H9 (cell line): ENCODE results near the gene HELQ. TPM values are rescaled to one million over a fixed set of nuclear protein-coding genes. Genes with fewer than 3 reads are reported as not detected.

ENCODE experiments used
- DNase-seq: peaks from one replicate; pipeline ENCODE4 v3.0.0-alpha.2; 2017
- H2AFZ ChIP-seq: one replicate; pipeline ENCODE4 v1.6.1; 2013; ENCODE audit warnings: mild to moderate bottlenecking, low read length, control low read depth, moderate library complexity
- H2AK5ac ChIP-seq: 2 replicates; pipeline ENCODE4 v1.6.1; 2013; ENCODE audit warnings: low read length, control low read depth, mixed read lengths; ENCODE audit not compliant: insufficient read length
- H2BK120ac ChIP-seq: one replicate; pipeline ENCODE4 v1.6.1; 2013; ENCODE audit warnings: low read depth, mild to moderate bottlenecking, low read length, control low read depth, inconsistent platforms; ENCODE audit not compliant: poor library complexity, severe bottlenecking
- H2BK12ac ChIP-seq: 2 replicates; pipeline ENCODE4 v1.6.1; 2013; ENCODE audit warnings: low read length, control low read depth, mixed read lengths, low read depth; ENCODE audit not compliant: insufficient read length
- H2BK15ac ChIP-seq: 2 replicates; pipeline ENCODE4 v1.6.1; 2013; ENCODE audit warnings: low read depth, low read length, control low read depth
- H2BK20ac ChIP-seq: one replicate; pipeline ENCODE4 v1.6.1; 2013; ENCODE audit warnings: low read depth, mild to moderate bottlenecking, low read length, control low read depth, inconsistent platforms; ENCODE audit not compliant: poor library complexity, severe bottlenecking
- H2BK5ac ChIP-seq: 2 replicates; pipeline ENCODE4 v1.6.1; 2013; ENCODE audit warnings: low read length, control low read depth, mixed read lengths; ENCODE audit not compliant: insufficient read length
- H3K14ac ChIP-seq: 2 replicates; pipeline ENCODE4 v1.6.1; 2013; ENCODE audit warnings: low read length, control low read depth; ENCODE audit not compliant: insufficient read depth
- H3K18ac ChIP-seq: 2 replicates; pipeline ENCODE4 v1.6.1; 2013; ENCODE audit warnings: low read depth, mild to moderate bottlenecking, mixed read lengths, low read length, control low read depth; ENCODE audit not compliant: insufficient read length
- H3K23ac ChIP-seq: 2 replicates; pipeline ENCODE4 v1.6.1; 2013; ENCODE audit warnings: low read length, control low read depth, mixed read lengths, low read depth; ENCODE audit not compliant: insufficient read length
- H3K23me2 ChIP-seq: 2 replicates; pipeline ENCODE4 v1.6.1; 2013; ENCODE audit warnings: low read depth, mild to moderate bottlenecking, mixed read lengths, low read length, control low read depth; ENCODE audit not compliant: insufficient read length, poor library complexity, severe bottlenecking
- H3K27ac ChIP-seq: 2 replicates; pipeline ENCODE4 v1.5.1; 2013; ENCODE audit warnings: low read length, control low read depth, mixed read lengths, low read depth; ENCODE audit not compliant: insufficient read length
- H3K27me3 ChIP-seq: 2 replicates; pipeline ENCODE4 v1.6.1; 2013; ENCODE audit warnings: low read length, control low read depth, inconsistent platforms; ENCODE audit not compliant: insufficient read depth
- H3K4ac ChIP-seq: 2 replicates; pipeline ENCODE4 v1.6.1; 2013; ENCODE audit warnings: low read depth, mild to moderate bottlenecking, control low read depth, inconsistent platforms, low read length, moderate library complexity
- H3K4me1 ChIP-seq: 2 replicates; pipeline ENCODE4 v1.6.1; 2013; ENCODE audit warnings: low read length, control low read depth, inconsistent platforms; ENCODE audit not compliant: insufficient read depth
- H3K4me2 ChIP-seq: 2 replicates; pipeline ENCODE4 v1.6.1; 2013; ENCODE audit warnings: low read length, control low read depth, mixed read lengths; ENCODE audit not compliant: insufficient read length, insufficient read depth
- H3K56ac ChIP-seq: 2 replicates; pipeline ENCODE4 v1.6.1; 2013; ENCODE audit warnings: low read depth, mild to moderate bottlenecking, mixed read lengths, low read length, control low read depth; ENCODE audit not compliant: insufficient read length
- H3K79me1 ChIP-seq: 2 replicates; pipeline ENCODE4 v1.6.1; 2013; ENCODE audit warnings: low read depth, mild to moderate bottlenecking, moderate library complexity, low read length, control low read depth, inconsistent platforms; ENCODE audit not compliant: insufficient read depth, poor library complexity, severe bottlenecking
- H3K79me2 ChIP-seq: 2 replicates; pipeline ENCODE4 v1.6.1; 2013; ENCODE audit warnings: low read length, control low read depth, inconsistent platforms; ENCODE audit not compliant: insufficient read depth
- H3K9ac ChIP-seq: 2 replicates; pipeline ENCODE4 v1.6.1; 2013; ENCODE audit warnings: low read length, control low read depth, mixed read lengths; ENCODE audit not compliant: insufficient read length; ENCODE audit errors: extremely low read depth
- H3K9me3 ChIP-seq: one replicate; pipeline ENCODE4 v1.6.1; 2013; ENCODE audit warnings: low read depth, low read length, inconsistent platforms; ENCODE audit not compliant: control insufficient read depth
- H3T11ph ChIP-seq: one replicate; pipeline ENCODE4 v1.6.1; 2013; ENCODE audit warnings: mild to moderate bottlenecking, low read length, control low read depth, inconsistent platforms
- H4K20me1 ChIP-seq: one replicate; pipeline ENCODE4 v1.6.1; 2013; ENCODE audit not compliant: control insufficient read depth, insufficient read length, insufficient read depth
- H4K5ac ChIP-seq: 2 replicates; pipeline ENCODE4 v1.6.1; 2013; ENCODE audit warnings: low read depth, mild to moderate bottlenecking, mixed read lengths, low read length, control low read depth; ENCODE audit not compliant: insufficient read length
- H4K8ac ChIP-seq: replicated peaks from 2 replicates; pipeline ENCODE4 v1.6.1; 2013; ENCODE audit warnings: low read length, control low read depth, mixed read lengths, low read depth; ENCODE audit not compliant: insufficient read length
- H4K91ac ChIP-seq: 2 replicates; pipeline ENCODE4 v1.6.1; 2013; ENCODE audit warnings: low read depth, mild to moderate bottlenecking, moderate library complexity, mixed read lengths, low read length, control low read depth; ENCODE audit not compliant: insufficient read length
- H3K27ac Mint-ChIP-seq, 3 experiments: 2 replicates in 2 of 3; 3 replicates in 1 of 3; pipeline ENCODE4 v1.8.0; 2020 to 2021; ENCODE audit warnings: mixed read lengths in 3 of 3, mild to moderate bottlenecking in 1 of 3, moderate library complexity in 1 of 3
- H3K27me3 Mint-ChIP-seq: 2 replicates; pipeline ENCODE4 v1.8.0; 2021; ENCODE audit warnings: low read depth, mild to moderate bottlenecking, moderate library complexity, mixed read lengths
- H3K36me3 Mint-ChIP-seq, 3 experiments: 2 replicates in 2 of 3; 3 replicates in 1 of 3; pipeline ENCODE4 v1.8.0; 2020 to 2021; ENCODE audit warnings: low read depth in 3 of 3, mixed read lengths in 3 of 3; ENCODE audit not compliant: insufficient read depth in 1 of 3
- H3K4me1 Mint-ChIP-seq, 2 experiments: 2 replicates each; pipeline ENCODE4 v1.8.0; 2020; ENCODE audit warnings: mixed read lengths in 2 of 2
- H3K4me3 Mint-ChIP-seq, 2 experiments: 2 replicates in 1 of 2; 3 replicates in 1 of 2; pipeline ENCODE4 v1.8.0; 2020 to 2021; ENCODE audit warnings: mild to moderate bottlenecking in 2 of 2, mixed read lengths in 2 of 2, moderate library complexity in 1 of 2
- H3K9me3 Mint-ChIP-seq, 2 experiments: 2 replicates in 1 of 2; 3 replicates in 1 of 2; pipeline ENCODE4 v1.8.0; 2020; ENCODE audit warnings: mild to moderate bottlenecking in 2 of 2, mixed read lengths in 2 of 2, moderate library complexity in 1 of 2
- CTCF ChIP-seq: fragments of 200-600 bp; sonication (generic); conservative IDR thresholded peaks from 3 replicates; pipeline ENCODE4 v1.8.0; 2021; ENCODE audit warnings: antibody characterized with exemption, mild to moderate bottlenecking
- WGBS: extraction: QIAGEN DNeasy Blood & Tissue Kit; methylation state at CpG from one replicate; pipeline ENCODE4 v1.1.7; 2013; ENCODE audit warnings: missing lambda C conversion rate, low lambda C conversion rate, mixed read lengths; ENCODE audit not compliant: insufficient read length; ENCODE audit errors: extremely low coverage; 5-methylcytosine and 5-hydroxymethylcytosine counted together
- total RNA-seq: library from RNA; stranded (reverse); gene quantifications from 2 replicates; pipeline ENCODE4 v1.2.1, GENCODE V29; 2021

The HELQ gene
- total RNA-seq, 1 experiment from 2014 or later = 16.2 TPM

GRCh38 chr4:83490876-83491450 lies 35.3 kb upstream of the HELQ start:
- no peak for DNase-seq
- Histone ChIP-seq H3K79me2 (no peaks in the 10 kb centered on the region), H3K9me3 (no peaks in the 10 kb centered on the region), H4K5ac (no peak overlapping the region), H3K4me1 (no peaks in the 10 kb centered on the region), H3K18ac (no peak overlapping the region), H3K23me2 (no peaks in the 10 kb centered on the region), H2AK5ac (no peak overlapping the region), H2AFZ (no peak overlapping the region), H4K8ac (no peak overlapping the region), H3T11ph (no peak overlapping the region), H2BK15ac (no peak overlapping the region), H2BK20ac (no peak overlapping the region), H3K56ac (no peak overlapping the region), H3K23ac (no peak overlapping the region), H3K27ac (no peak overlapping the region), H3K79me1 (no peaks in the 10 kb centered on the region), H2BK12ac (no peak overlapping the region), H2BK5ac (no peak overlapping the region), H3K4ac (no peak overlapping the region), H2BK120ac (no peak overlapping the region), H3K9ac (no peak overlapping the region), H3K4me2 (no peak overlapping the region), H4K20me1 (no peaks in the 10 kb centered on the region), H3K27me3 (no peaks in the 10 kb centered on the region), H4K91ac (no peak overlapping the region), H3K14ac (no peak overlapping the region)
- no peak overlapping the region for H3K4me3 Mint-ChIP-seq
- no peaks in the 10 kb centered on the region for H3K36me3 Mint-ChIP-seq
- peak; percentile 92 for TF ChIP-seq CTCF
- no peaks in the 10 kb centered on the region for H3K4me1 Mint-ChIP-seq
- H3K27ac Mint-ChIP-seq = no peak overlapping the region
- H3K27me3 Mint-ChIP-seq = no peaks in the 10 kb centered on the region; the same call in 1 of the 2 replicates
- no CpG with 5 or more reads among the region's 1 CpG for WGBS
- H3K9me3 Mint-ChIP-seq = no peaks in the 10 kb centered on the region
